Vagina (tissue), 2 donors: ENCODE data around the gene SRRM4.

Source experiments
- POLR2A ChIP-seq, 2 donors: fragments of 450-650 bp; IDR thresholded peaks; one replicate each; pipeline ENCODE4 v1.6.1; 2017; ENCODE audit warnings: antibody characterized with exemption in 2 of 2, mild to moderate bottlenecking in 2 of 2, moderate library complexity in 2 of 2
- POLR2AphosphoS5 ChIP-seq, 2 donors: sonication (generic); formaldehyde crosslinking; IDR thresholded peaks; one replicate each; pipeline ENCODE4 v1.9.0; 2017; ENCODE audit warnings: antibody characterized with exemption in 2 of 2, mild to moderate bottlenecking in 2 of 2, low read depth in 1 of 2; ENCODE audit not compliant: insufficient read depth in 1 of 2
- TF ChIP-seq, protein P1 (sequence below), 3 experiments: fragments of 450-650 bp in 2 of 3; fragments of 200-600 bp in 1 of 3; sonication (generic) in 1 of 3; IDR thresholded peaks; one replicate each; pipeline ENCODE4 v1.5.1; 2017 to 2019; ENCODE audit warnings: antibody characterized with exemption in 3 of 3, mild to moderate bottlenecking in 2 of 3, moderate library complexity in 2 of 3

- no peak for TF ChIP-seq POLR2A (IDR thresholded peaks at IDR 0.05)
- TF ChIP-seq, protein P1, sequence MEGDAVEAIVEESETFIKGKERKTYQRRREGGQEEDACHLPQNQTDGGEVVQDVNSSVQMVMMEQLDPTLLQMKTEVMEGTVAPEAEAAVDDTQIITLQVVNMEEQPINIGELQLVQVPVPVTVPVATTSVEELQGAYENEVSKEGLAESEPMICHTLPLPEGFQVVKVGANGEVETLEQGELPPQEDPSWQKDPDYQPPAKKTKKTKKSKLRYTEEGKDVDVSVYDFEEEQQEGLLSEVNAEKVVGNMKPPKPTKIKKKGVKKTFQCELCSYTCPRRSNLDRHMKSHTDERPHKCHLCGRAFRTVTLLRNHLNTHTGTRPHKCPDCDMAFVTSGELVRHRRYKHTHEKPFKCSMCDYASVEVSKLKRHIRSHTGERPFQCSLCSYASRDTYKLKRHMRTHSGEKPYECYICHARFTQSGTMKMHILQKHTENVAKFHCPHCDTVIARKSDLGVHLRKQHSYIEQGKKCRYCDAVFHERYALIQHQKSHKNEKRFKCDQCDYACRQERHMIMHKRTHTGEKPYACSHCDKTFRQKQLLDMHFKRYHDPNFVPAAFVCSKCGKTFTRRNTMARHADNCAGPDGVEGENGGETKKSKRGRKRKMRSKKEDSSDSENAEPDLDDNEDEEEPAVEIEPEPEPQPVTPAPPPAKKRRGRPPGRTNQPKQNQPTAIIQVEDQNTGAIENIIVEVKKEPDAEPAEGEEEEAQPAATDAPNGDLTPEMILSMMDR (IDR thresholded peaks at IDR 0.05): no peak
- TF ChIP-seq POLR2AphosphoS5 (IDR thresholded peaks at IDR 0.05; ENCODE audit: insufficient read depth in 1 of 2, low read depth in 1 of 2): no peak
Observed at GRCh38 chr12:119072440-119072839, 91.1 kb downstream of the SRRM4 start.
